Lower leg skin (tissue), 3 donors: ENCODE data around the gene PDP2.

Source experiments
- CTCF ChIP-seq, 3 donors: fragments of 450-650 bp; IDR thresholded peaks; one replicate each; pipeline ENCODE4 v1.5.1; 2016; ENCODE audit warnings: antibody characterized with exemption in 3 of 3, mild to moderate bottlenecking in 3 of 3, moderate library complexity in 2 of 3
- POLR2A ChIP-seq, 2 donors: fragments of 450-650 bp; IDR thresholded peaks; one replicate each; pipeline ENCODE4 v1.6.1; 2016 to 2017; ENCODE audit warnings: antibody characterized with exemption in 2 of 2, mild to moderate bottlenecking in 1 of 2, moderate library complexity in 1 of 2

GRCh38 chr16:66849549-66849948, 30.8 kb upstream of the PDP2 start:
- TF ChIP-seq CTCF (IDR thresholded peaks at IDR 0.05) (no peak), POLR2A (IDR thresholded peaks at IDR 0.05) (no peak)
